GM19043 (cell line): ENCODE measurements around the gene SLC38A2.

Experiments used
- ATAC-seq: cut with Tn5 transposase; IDR thresholded peaks from one replicate; pipeline ENCODE4 v1.9.1; 2021; ENCODE audit warnings: low read depth; ENCODE audit not compliant: unreplicated experiment

The SLC38A2 gene

DNA sequence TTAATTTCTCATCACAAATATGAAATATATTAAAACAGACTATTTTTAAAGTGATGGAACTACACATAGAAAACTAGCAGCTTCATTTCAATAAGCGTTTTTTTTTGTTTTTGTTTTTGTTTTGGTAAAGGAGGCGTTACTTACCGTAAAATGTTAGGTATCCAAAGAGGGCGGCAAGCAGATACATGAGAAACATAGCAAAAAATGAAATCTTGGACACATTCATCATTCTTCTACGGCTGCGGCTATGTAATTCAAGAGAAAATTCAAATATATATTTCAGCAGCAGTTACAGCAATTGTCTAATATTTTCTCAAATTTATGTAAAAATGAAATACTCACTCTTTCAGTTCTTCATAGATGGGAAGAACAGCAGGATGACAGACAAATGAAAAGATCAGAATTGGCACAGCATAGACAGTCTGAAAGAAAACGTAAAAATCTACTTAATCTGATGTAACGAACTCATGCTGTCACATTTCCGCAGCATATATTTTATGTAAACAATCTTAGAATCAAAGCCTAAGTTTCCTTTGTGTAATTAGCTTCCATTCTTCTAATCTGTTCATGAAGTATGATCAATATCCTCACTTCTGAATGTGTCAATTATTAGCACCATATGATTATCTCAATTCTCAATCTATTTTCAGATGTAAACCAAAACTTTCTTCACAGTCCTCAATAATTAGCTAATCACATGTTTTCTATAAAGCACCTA lies 8.8 kb downstream of the SLC38A2 start:
- ATAC-seq = no peak

DNA sequence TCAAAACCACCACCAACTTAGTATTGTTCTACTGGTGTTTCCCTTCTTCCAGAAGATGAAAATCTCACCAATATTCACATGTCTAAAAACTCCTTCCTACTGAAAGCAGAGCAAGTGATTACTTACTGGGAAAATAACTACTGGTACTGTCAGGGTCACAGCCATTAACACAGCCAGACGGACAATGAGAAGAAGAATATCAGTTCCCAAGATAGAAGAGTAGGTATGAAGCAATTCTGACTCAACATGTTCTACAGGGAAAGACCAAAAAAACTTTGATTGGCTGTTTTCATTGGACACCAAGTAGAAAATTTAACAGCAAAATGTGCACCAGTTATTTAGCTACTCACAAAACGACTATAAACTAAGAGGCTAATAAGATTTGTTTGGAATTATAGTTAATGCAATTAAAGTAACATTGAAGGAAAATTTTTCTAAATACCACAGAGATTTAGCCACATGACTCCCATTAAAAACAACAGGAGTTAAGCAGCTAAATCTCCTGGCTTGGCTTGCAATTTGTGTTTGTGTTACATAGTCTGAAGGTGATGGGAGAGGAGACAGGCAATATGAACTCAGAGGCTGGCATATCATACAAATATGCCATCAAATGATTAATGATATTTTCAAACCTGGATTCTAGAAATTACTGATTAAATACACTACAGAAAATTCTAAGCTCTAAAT lies 9.5 kb downstream of the SLC38A2 start:
- ATAC-seq = no peak

DNA sequence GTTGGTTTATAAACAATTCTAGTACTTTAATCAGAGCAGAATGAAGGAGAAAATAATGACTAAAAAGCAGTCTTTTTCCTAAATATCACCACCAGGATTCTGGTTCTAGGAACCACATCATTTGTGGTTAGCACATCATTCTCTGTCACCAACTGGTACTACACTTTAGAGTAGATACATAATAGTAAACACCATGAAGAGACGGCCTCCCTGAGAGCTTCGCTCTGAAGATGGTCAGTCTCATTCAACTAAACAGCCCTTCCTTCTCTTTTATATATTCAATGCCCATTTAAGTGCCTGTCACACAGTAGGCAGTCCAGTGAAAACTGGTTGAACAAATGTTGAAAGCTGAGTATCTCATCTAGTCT lies 10.9 kb downstream of the SLC38A2 start:
- ATAC-seq = no peak

DNA sequence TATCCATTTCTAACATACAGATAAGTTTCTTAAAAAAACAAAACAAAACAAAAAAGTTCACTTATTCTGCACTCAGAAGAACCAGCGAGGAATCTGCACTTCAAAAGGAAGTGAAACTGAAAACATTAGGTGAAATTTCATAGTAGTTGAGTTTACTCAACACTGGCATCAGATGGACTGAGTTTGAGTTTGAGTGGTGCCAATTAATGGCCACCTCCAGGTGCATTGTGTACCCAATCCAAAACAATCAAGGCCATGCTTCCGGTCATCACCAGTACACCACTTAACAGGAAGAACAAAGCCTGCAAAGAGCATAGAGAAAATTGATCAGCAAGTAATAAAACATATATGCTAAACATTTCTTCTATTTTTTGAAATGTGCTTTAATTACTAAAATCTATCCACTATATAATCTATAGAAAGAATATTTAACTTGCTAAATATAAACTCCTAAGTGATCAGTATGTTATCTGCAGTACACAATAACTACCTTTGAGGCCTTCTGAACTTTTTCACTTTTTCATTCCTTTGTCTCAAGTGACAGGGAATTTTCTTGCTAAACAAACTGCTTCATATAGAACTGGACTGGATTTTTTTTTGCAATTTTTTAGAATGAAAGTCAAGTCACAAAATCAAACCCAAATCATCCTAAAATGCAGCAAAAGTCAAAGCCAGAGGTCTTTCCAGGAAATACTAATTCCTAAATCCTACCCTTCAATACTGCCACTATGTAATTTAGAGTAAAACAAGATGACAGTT lies 11.5 kb downstream of the SLC38A2 start:
- ATAC-seq = peak; percentile 54

DNA sequence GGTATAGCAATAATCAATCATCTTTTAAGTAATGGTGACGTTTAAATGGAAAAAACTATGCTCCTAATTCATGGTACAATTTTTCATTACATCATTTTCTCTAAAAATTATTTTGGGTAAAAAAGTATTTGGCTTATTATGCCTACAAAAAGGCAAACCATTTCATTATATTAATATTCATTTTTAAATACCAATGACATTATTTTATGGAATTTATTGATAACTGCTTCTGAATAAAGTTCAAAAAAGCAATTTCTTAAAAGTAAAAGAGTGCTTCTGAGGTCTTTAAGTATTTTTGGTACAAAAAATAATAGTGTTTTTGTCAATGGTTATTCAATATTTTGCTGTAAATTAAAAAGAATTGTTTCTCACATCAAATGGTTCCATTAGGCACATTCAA lies 12.2 kb downstream of the SLC38A2 start:
- ATAC-seq = no peak

DNA sequence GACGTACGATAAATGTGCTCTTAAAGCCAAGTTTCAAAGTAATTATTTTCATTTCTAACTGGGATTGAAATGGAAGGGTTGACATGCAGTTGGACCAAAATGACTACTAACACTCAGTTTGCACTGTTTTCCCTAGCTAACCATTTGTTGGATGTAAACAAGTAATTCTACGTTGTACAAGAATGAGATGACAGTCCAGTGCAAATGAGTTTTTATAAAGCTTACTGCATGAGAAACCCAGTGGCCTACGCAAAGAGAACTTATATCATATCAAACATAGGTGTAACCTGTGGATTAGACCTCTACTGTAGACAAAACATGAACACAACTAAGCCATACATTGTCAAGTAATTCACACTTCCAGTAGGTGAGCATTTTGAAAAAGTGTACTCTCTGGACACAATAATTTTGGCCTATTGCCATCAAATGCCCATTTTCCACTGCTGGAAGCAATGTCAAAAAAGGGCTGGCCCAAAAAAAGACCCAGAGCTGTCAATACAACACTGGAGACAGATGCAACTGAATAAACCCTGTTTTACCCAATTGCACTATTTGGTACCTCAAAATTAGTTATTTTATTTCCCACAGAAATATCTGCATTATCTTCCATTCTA lies 12.8 kb downstream of the SLC38A2 start:
- ATAC-seq = no peak

DNA sequence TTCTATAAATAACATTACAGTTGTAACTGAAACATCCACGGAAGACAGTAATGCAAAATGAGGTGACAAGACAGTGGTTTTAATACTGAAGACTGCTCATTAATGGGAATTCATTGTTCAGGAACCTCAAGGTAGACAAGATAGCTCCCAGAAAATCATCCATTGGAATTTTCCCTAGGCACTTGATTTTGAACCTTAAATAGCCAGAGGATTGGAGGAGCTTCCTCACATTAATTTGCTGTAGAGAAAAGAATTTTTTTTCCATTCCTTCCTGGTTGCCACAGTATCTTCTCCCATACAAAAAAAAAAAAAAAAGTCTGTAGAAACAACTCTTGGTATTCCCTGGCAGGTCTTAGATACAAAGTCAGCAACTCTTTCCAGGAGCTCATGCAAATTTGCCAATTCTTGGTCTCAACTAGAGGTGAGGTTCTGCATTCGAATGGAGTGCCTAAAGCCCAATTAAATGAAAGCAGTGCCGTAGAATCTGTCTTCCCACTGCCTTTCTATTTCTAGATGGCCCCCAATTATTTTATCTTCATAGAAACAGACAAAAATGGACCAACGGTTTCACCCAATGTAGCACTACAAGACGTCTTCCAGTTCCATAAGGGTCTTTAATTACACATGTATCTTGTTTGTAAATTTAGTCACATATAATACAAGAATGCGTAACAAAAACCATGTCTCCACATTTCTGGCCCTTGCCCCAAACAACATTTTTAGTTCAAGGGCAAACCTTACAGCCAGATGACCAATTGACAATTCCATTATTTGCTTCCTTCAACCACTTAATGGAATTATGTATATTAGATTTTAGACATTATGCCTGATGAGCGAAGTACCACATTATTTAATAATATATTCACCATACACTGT lies 13.5 kb downstream of the SLC38A2 start:
- no peak for ATAC-seq

DNA sequence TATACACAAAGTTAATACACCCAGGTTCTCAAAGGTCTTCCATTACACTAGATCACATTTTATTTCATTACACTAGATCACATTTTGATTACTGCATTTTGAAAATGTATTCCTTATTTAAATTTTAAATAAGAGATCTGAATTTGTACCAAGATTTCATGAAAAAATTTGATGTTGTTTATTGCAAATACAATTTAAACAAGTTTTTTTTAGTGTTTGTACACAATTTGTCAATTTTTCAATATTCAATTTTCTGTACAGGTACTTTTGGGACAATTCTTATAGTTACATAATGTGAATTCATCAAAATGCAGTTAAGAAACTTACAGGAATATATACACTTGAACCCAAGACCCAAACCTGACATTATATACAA lies 14.3 kb downstream of the SLC38A2 start:
- no peak for ATAC-seq

DNA sequence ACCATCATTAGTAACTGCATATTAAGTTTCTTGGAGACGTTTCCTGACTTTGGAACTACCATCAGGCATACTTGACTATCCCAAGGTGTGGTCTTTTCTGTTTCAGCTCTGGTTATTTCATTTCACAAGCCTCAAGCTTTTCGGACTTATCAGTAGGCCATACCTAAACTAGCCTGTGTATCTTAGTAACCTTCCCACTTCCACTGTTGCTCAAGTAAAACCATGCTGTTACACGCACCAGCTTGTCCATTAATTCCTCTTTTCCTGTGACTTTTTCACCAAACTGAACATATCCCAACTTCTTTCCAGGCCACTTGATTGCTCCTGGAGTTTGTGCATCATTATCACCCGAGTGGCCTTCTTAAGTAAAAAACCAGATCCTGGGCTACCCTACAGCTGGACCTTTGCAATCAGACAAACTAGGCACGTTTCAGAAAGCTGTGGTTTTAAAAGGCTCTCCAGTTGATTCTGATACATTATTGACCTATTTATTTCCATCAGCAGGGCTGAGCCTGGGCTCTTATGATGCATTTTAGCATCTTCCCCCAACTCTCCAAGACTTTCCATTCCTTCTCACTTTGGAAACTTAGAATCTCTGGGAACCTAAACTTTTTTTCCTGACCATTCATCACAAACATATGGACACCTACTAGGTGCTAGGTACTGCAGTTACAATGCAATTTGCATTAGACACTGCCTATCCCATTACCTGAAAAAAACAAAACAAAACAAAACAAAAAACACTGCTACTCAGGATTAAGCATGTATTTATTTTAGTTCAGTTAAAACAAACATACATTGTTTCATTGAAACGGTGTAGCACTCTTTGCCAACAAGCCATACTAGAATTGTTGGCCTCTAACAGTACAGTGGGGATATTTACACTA lies 14.9 kb downstream of the SLC38A2 start:
- no peak for ATAC-seq

DNA sequence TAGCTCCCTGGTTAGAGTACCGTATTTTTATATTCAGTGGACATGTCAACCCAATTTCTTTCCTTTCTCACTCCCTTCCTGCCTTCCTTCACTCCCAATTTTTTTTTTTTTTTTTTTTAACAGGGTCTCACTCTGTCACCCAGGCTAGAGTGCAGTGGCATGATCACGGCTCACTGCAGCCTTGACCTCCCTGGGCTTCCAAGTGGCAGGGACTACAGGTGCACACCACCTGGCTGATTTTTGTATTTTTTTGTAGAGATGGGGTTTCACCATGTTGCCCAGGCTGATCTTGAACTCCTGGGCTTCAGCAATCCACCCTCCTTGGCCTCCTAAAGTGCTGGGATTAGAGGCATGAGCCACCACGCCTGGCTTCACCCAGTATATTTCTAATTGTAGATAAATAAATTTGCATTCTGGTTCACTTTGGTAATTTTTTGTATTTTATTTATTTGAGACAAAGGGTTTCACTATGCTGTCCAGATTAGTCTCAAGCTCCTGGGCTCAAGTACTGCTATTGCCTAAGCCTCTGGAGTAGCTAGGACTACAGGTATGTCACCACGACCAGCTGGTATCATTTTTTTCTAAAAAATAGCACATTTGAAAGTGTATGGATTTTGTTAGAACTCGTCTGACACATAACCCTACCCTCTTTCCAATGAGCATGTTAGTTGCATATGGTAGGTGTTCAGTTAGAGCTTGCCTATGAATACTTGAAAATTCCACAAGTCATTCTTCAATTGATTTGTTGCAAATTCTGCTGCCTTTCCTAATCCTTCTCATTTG lies 15.7 kb downstream of the SLC38A2 start:
- no peak for ATAC-seq

- ATAC-seq = no peak
These were observed 17.8 kb downstream of the SLC38A2 start for GRCh38 chr12:46354802-46355199.

DNA sequence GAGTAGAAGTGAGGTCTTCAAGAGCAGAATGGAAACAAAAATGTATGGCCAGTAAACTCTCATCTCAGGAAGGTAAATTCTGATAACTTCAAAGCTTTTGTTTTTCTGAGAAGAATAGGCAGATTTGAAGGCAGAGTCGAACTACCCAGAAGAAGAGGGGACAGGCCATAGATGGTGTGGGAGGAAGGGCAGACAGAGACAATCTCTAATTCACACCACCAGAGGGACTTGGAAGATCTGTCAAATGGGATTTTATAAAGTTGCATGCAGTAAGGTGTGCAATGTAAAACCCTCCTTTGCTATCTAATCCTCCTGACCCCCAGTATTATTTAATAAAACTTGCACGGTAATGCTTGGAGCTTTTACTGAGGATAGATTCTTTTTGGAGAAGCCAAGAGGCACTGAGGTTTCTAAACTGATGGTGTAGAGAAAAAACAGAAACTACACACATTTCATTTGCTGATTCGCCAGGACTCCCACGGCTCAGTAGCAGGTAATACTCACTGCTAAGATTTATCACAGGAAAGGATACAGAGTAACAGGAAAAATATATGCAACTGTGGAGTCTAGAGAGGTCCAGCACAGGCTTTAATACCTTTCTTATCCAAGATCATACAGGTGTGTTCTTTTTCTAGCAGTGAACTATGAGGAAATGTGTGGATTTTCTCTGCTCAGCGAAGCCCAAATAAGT lies 18.3 kb downstream of the SLC38A2 start:
- no peak for ATAC-seq

DNA sequence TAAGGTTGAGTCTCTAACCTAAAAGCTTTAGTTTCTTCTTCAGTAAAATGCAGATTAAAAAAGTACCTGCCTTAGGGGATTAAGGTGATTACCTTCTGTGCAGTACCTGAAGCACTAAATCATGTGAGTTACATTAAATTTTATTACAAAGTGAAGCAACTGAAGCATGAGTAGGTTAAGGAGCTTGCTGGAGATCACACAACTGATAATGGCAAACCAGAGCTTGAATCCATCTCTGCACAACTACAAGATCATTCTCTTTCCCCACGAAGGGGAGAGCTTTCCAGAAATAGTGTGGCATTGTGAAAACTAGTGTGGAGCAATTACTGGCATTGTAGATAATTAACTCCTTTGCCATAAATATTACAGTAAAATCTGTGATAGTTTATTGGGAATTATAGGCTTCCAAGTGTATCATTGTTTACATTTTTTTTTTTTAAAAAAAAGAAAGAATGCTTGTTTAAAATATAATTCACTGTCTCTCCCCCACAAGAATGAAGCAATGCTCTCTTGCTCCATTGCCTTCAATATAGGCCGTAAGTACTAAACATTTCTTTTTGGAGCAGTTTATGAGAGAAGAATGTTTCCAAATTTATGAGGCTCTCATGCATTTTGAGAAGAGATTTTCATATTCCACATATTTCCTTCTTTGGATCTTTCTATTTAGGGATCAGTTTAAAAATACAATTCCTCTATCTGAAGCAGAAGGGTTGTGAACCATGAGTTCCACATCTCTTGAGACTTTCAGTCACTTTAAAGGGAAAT lies 20.5 kb downstream of the SLC38A2 start:
- no peak for ATAC-seq

GRCh38 chr12:46351138-46351537 lies 21.4 kb downstream of the SLC38A2 start:
- no peak for ATAC-seq

DNA sequence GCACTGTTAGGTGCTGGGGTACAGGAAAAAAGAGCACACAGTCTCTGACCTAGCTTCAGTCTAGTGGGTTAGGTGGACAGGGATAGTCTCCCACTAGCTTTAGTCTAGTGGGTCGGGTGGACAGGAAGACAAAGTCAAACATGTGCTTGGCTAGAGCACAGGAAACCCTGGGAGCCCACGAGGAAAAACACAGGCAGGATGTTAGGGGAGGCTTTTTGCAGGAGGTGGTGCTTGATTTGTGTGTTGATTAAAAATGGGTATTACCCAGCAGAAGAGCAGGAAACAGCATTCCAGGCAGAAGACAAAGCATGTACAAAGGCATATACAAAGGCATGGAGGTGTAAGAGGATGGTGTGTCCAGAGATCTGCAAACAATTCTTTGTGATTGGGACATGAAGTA lies 23.3 kb downstream of the SLC38A2 start:
- ATAC-seq = no peak

GRCh38 chr12:46343118-46343852 lies 29.3 kb downstream of the SLC38A2 start:
- ATAC-seq = no peak

DNA sequence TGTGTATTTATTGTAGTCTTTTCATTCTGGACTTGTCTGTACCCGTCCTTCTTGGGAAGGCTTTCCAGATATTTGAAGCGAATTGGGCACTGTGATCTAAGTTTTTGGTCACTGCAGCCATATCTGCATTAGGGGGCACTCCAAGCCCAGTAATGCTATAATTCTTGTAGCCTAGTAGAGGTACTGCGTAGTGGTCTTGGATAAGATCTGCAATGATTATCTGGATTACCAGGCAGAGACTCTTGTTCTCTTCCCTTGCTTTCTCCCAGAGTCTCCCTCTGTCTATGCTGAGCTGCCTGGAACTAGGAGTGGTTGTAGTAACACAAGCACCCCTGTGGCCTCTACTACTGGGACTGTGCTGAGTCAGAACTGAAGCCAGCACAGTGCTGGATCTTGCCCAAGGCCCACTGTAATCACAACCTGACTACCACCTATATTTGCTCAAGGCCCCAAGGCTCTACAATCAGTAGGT lies 30.0 kb downstream of the SLC38A2 start:
- no peak for ATAC-seq
